MM.1S (cell line): ENCODE results near the gene BCAR1.
"Not testable (repeated sequence)": the region's sequence is repeated elsewhere in the genome, so short reads cannot be mapped to it uniquely, and the experiment has no call there.

Experiments used
- DNase-seq: peaks from one replicate; pipeline ENCODE4 v3.0.0-alpha.2; 2015
- H2AFZ ChIP-seq: fragments of 300-600 bp; sonication (generic); 2 replicates; pipeline ENCODE4 v1.6.0; 2016; ENCODE audit warnings: antibody characterized with exemption, low read length
- H3F3A ChIP-seq: fragments of 300-600 bp; sonication (generic); 2 replicates; pipeline ENCODE4 v1.6.1; 2016; ENCODE audit warnings: mild to moderate bottlenecking, antibody characterized with exemption, low read length, moderate library complexity, mixed read lengths; ENCODE audit not compliant: insufficient read depth
- H3K27ac ChIP-seq: fragments of 300-600 bp; sonication (generic); 2 replicates; pipeline ENCODE4 v1.5.1; 2016; ENCODE audit warnings: mild to moderate bottlenecking, low read length
- H3K27me3 ChIP-seq: fragments of 300-600 bp; sonication (generic); replicated peaks from 2 replicates; pipeline ENCODE4 v1.6.0; 2016; ENCODE audit warnings: low read length; ENCODE audit not compliant: insufficient read depth
- H3K36me3 ChIP-seq: fragments of 300-600 bp; sonication (generic); replicated peaks from 2 replicates; pipeline ENCODE4 v1.6.1; 2016; ENCODE audit warnings: mild to moderate bottlenecking, low read length, mixed read lengths; ENCODE audit not compliant: insufficient read depth
- H3K4me1 ChIP-seq: fragments of 300-600 bp; sonication (generic); 2 replicates; pipeline ENCODE4 v1.6.1; 2016; ENCODE audit warnings: low read length, mixed read lengths
- H3K4me2 ChIP-seq: fragments of 300-600 bp; sonication (generic); 2 replicates; pipeline ENCODE4 v1.6.0; 2016; ENCODE audit warnings: low read depth, low read length
- H3K4me3 ChIP-seq: fragments of 300-600 bp; sonication (generic); 2 replicates; pipeline ENCODE4 v1.5.1; 2016; ENCODE audit warnings: low read length, mixed read lengths
- H3K79me2 ChIP-seq: fragments of 300-600 bp; sonication (generic); 2 replicates; pipeline ENCODE4 v1.6.1; 2016; ENCODE audit warnings: mixed run types, low read length, mixed read lengths
- H3K9ac ChIP-seq: fragments of 300-600 bp; sonication (generic); 2 replicates; pipeline ENCODE4 v1.6.1; 2016; ENCODE audit warnings: low read length, mixed read lengths
- H3K9me2 ChIP-seq: fragments of 300-600 bp; sonication (generic); replicated peaks from 2 replicates; pipeline ENCODE4 v1.6.1; 2016; ENCODE audit warnings: mild to moderate bottlenecking, low read length, mixed read lengths; ENCODE audit not compliant: insufficient read depth
- H3K9me3 ChIP-seq: fragments of 300-600 bp; sonication (generic); replicated peaks from 2 replicates; pipeline ENCODE4 v1.6.1; 2016; ENCODE audit warnings: mild to moderate bottlenecking, low read length, mixed read lengths; ENCODE audit not compliant: insufficient read depth
- H4K20me1 ChIP-seq: fragments of 300-600 bp; sonication (generic); 2 replicates; pipeline ENCODE4 v1.6.1; 2016; ENCODE audit warnings: mild to moderate bottlenecking, low read length, moderate library complexity, mixed read lengths; ENCODE audit not compliant: insufficient read depth
- CTCF ChIP-seq: fragments of 300-600 bp; sonication (generic); IDR thresholded peaks from 2 replicates; pipeline ENCODE4 v1.5.1; 2016; ENCODE audit warnings: antibody characterized with exemption, low read length, mixed read lengths
- EZH2 ChIP-seq: fragments of 300-600 bp; sonication (generic); optimal IDR thresholded peaks from 2 replicates; pipeline ENCODE3; 2017; ENCODE audit warnings: low read depth, mild to moderate bottlenecking, antibody characterized with exemption, low read length, mixed read lengths
- EZH2phosphoT487 ChIP-seq: fragments of 300-600 bp; sonication (generic); IDR thresholded peaks from 2 replicates; pipeline ENCODE4 v1.6.1; 2018; ENCODE audit warnings: antibody characterized with exemption, low read length

The BCAR1 gene

GRCh38 chr16:75271441-75272096 lies 20.1 kb upstream of the BCAR1 start:
- no peak overlapping the region for H2AFZ ChIP-seq
- H4K20me1 ChIP-seq = no peaks in the 10 kb centered on the region
- no peaks in the 10 kb centered on the region for H3F3A ChIP-seq
- H3K9ac ChIP-seq = no peak overlapping the region
- no peaks in the 10 kb centered on the region for H3K4me1 ChIP-seq
- no peaks in the 10 kb centered on the region for H3K9me3 ChIP-seq
- H3K36me3 ChIP-seq = no peaks in the 10 kb centered on the region
- H3K27me3 ChIP-seq = 0 out of 2 replicates have a peak, but pooled peaks cover 4% of the 10 kb centered on the region
- H3K79me2 ChIP-seq = no peaks in the 10 kb centered on the region
- no peaks in the 10 kb centered on the region for H3K9me2 ChIP-seq
- no peak overlapping the region for H3K4me2 ChIP-seq
- no peak for DNase-seq
- TF ChIP-seq EZH2 = no peak
- TF ChIP-seq EZH2phosphoT487 = no peak
- no peak for TF ChIP-seq CTCF
- H3K4me3 ChIP-seq = no peak overlapping the region
- no peak overlapping the region for H3K27ac ChIP-seq

GRCh38 chr16:75269358-75269757 lies 17.9 kb upstream of the BCAR1 start:
- not testable (repeated sequence) for H3K4me1 ChIP-seq, H3F3A ChIP-seq, H3K9ac ChIP-seq, H3K4me3 ChIP-seq, H3K36me3 ChIP-seq, H3K4me2 ChIP-seq, H3K27ac ChIP-seq, H2AFZ ChIP-seq, H3K9me3 ChIP-seq, DNase-seq, H3K9me2 ChIP-seq, H4K20me1 ChIP-seq, H3K79me2 ChIP-seq, H3K27me3 ChIP-seq

DNA sequence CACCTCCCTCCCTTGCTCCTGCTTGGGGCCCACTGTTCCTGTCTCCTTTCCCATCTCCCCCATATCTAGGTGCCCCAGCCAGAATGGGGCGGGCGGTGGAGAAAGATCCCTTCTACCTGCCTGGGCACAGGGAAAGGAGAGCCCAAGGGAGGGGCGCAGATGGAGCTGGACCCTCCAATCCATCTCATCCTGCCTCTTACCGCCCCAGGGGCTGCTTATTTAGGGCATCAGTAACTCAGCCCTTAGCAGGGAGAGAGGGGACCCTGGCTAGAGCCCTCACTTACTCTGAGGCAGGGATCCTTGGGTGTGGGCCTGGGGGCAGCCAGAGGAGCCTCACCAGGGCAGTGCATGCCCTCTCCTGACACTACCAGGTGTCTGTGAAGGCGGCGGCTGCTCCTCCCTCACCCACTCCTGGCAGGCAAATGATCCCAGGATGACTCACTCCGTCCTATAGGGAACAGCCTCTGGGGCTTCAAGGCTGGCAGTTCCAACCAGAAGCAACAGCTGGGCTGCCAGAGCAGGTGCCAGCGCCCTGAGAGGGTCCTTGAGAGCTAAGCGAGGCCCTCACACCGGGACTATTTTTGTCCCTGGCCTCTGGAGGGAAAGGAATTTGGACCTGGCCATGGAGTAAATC lies 16.3 kb upstream of the BCAR1 start:
- TF ChIP-seq EZH2phosphoT487 (no peak), CTCF (no peak), EZH2 (no peak)
- Histone ChIP-seq H3K27ac (no peak overlapping the region), H3K4me3 (no peak overlapping the region), H3K4me2 (no peak overlapping the region), H3K4me1 (no peaks in the 10 kb centered on the region), H3K9me3 (no peaks in the 10 kb centered on the region), H3K9ac (no peak overlapping the region), H3K27me3 (0 out of 2 replicates have a peak, but pooled peaks cover 7% of the 10 kb centered on the region), H3K36me3 (no peaks in the 10 kb centered on the region), H4K20me1 (no peaks in the 10 kb centered on the region), H2AFZ (no peak overlapping the region), H3K9me2 (no peaks in the 10 kb centered on the region), H3F3A (no peaks in the 10 kb centered on the region), H3K79me2 (no peaks in the 10 kb centered on the region)
- no peak for DNase-seq
